Measurements from ENCODE around the gene LETM1. TPM values are rescaled to one million over a fixed set of nuclear protein-coding genes. Genes with fewer than 3 reads are reported as not detected.

The LETM1 gene
- total and polyA plus RNA-seq, 2 experiments from 2014 or later, result 23.3 to 68.9 TPM

GRCh38 chr4:1805493-1806222, 50.3 kb downstream of the LETM1 start:
- Mint-ChIP-seq H3K9me3 (no peaks in the 10 kb centered on the region), H3K27ac (no peak overlapping the region), H3K36me3 (ENCODE audit: low read depth) (no peaks in the 10 kb centered on the region; the same call in 2 of the 3 replicates), H3K4me1 (no peaks in the 10 kb centered on the region), H3K27me3 (ENCODE audit: insufficient read depth, low read depth, poor library complexity) (peaks cover 6% of the 10 kb centered on the region), H3K4me3 (no peak overlapping the region)
- no peaks in the 10 kb centered on the region for H3K9me2 ChIP-seq (ENCODE audit: insufficient read depth)
- H3K27ac ChIP-seq (ENCODE audit: low read depth), result no peak overlapping the region
- no peaks in the 10 kb centered on the region for H3K27me3 ChIP-seq (ENCODE audit: insufficient read depth)
- no peak overlapping the region for H2AFZ ChIP-seq
- no peak overlapping the region for H3K4me3 ChIP-seq
- TF ChIP-seq, protein P1, sequence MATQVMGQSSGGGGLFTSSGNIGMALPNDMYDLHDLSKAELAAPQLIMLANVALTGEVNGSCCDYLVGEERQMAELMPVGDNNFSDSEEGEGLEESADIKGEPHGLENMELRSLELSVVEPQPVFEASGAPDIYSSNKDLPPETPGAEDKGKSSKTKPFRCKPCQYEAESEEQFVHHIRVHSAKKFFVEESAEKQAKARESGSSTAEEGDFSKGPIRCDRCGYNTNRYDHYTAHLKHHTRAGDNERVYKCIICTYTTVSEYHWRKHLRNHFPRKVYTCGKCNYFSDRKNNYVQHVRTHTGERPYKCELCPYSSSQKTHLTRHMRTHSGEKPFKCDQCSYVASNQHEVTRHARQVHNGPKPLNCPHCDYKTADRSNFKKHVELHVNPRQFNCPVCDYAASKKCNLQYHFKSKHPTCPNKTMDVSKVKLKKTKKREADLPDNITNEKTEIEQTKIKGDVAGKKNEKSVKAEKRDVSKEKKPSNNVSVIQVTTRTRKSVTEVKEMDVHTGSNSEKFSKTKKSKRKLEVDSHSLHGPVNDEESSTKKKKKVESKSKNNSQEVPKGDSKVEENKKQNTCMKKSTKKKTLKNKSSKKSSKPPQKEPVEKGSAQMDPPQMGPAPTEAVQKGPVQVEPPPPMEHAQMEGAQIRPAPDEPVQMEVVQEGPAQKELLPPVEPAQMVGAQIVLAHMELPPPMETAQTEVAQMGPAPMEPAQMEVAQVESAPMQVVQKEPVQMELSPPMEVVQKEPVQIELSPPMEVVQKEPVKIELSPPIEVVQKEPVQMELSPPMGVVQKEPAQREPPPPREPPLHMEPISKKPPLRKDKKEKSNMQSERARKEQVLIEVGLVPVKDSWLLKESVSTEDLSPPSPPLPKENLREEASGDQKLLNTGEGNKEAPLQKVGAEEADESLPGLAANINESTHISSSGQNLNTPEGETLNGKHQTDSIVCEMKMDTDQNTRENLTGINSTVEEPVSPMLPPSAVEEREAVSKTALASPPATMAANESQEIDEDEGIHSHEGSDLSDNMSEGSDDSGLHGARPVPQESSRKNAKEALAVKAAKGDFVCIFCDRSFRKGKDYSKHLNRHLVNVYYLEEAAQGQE (IDR thresholded peaks at IDR 0.05; ENCODE audit: unreplicated experiment), result no peak
- TF ChIP-seq POLR2AphosphoS5 (IDR thresholded peaks at IDR 0.05; ENCODE audit: low read depth), result no peak
- TF ChIP-seq ZNF114 (CRISPR knock-in tag; IDR thresholded peaks at IDR 0.05), result no peak
- no peak for TF ChIP-seq NANOG (IDR thresholded peaks at IDR 0.05; ENCODE audit: borderline replicate concordance)
- TF ChIP-seq ZNF462 (CRISPR knock-in tag; IDR thresholded peaks at IDR 0.05), result no peak
- TF ChIP-seq CREB1 (CRISPR knock-in tag; IDR thresholded peaks at IDR 0.05; ENCODE audit: low read depth), result no peak
- no peak for TF ChIP-seq EZH2 (IDR thresholded peaks at IDR 0.05; ENCODE audit: low read depth, unreplicated experiment)
- TF ChIP-seq, protein P2, sequence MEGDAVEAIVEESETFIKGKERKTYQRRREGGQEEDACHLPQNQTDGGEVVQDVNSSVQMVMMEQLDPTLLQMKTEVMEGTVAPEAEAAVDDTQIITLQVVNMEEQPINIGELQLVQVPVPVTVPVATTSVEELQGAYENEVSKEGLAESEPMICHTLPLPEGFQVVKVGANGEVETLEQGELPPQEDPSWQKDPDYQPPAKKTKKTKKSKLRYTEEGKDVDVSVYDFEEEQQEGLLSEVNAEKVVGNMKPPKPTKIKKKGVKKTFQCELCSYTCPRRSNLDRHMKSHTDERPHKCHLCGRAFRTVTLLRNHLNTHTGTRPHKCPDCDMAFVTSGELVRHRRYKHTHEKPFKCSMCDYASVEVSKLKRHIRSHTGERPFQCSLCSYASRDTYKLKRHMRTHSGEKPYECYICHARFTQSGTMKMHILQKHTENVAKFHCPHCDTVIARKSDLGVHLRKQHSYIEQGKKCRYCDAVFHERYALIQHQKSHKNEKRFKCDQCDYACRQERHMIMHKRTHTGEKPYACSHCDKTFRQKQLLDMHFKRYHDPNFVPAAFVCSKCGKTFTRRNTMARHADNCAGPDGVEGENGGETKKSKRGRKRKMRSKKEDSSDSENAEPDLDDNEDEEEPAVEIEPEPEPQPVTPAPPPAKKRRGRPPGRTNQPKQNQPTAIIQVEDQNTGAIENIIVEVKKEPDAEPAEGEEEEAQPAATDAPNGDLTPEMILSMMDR (conservative IDR thresholded peaks at IDR 0.05; ENCODE audit: low read depth in 2 of 2), result no peak
- ATAC-seq (no peak), DNase-seq (ENCODE audit: low spot score) (no peak)
- no peaks in the 10 kb centered on the region for H3K4me1 ChIP-seq (ENCODE audit: insufficient read depth)
- no peaks in the 10 kb centered on the region for H3K79me2 ChIP-seq (replicated peaks; ENCODE audit: insufficient read depth)
- no peaks in the 10 kb centered on the region for H4K20me1 ChIP-seq (replicated peaks; ENCODE audit: insufficient read depth)
- H3F3A ChIP-seq (replicated peaks; ENCODE audit: low read depth), result 0 out of 2 replicates have a peak, but pooled peaks cover 4% of the 10 kb centered on the region
- H3K36me3 ChIP-seq (ENCODE audit: insufficient read depth), result no peaks in the 10 kb centered on the region
- H3K4me2 ChIP-seq, result no peak overlapping the region

Measured in GM23338 (cell line).